GM21529 (cell line): Measurements from ENCODE around the gene DOCK9.

Source experiments
- ATAC-seq: cut with Tn5 transposase; IDR thresholded peaks from one replicate; pipeline ENCODE4 v1.9.1; 2021; ENCODE audit not compliant: unreplicated experiment

DOCK9 gene

GRCh38 chr13:98889419-98890085, 88.3 kb downstream of the DOCK9 start:
- ATAC-seq = no peak

GRCh38 chr13:98888890-98889279, 89.0 kb downstream of the DOCK9 start:
- ATAC-seq = no peak

GRCh38 chr13:98888222-98888889, 89.5 kb downstream of the DOCK9 start:
- no peak for ATAC-seq

- no peak for ATAC-seq
These were observed 91.2 kb downstream of the DOCK9 start for GRCh38 chr13:98886587-98887230.

- no peak for ATAC-seq
These were observed 92.3 kb downstream of the DOCK9 start for GRCh38 chr13:98885600-98885999.

GRCh38 chr13:98883998-98884397, 93.9 kb downstream of the DOCK9 start:
- ATAC-seq = no peak

GRCh38 chr13:98881390-98881789, 96.5 kb downstream of the DOCK9 start:
- no peak for ATAC-seq

GRCh38 chr13:98880677-98881076, 97.2 kb downstream of the DOCK9 start:
- no peak for ATAC-seq

- no peak for ATAC-seq
These were observed 97.9 kb downstream of the DOCK9 start for GRCh38 chr13:98879957-98880356.

GRCh38 chr13:98879127-98879520, 98.7 kb downstream of the DOCK9 start:
- no peak for ATAC-seq

GRCh38 chr13:98878486-98879126, 99.3 kb downstream of the DOCK9 start:
- no peak for ATAC-seq

GRCh38 chr13:98877936-98878335, 99.9 kb downstream of the DOCK9 start:
- ATAC-seq = no peak

- no peak for ATAC-seq
These were observed 100.4 kb downstream of the DOCK9 start for GRCh38 chr13:98877466-98877865.

- peak; percentile 92 for ATAC-seq
These were observed 102.6 kb downstream of the DOCK9 start for GRCh38 chr13:98875146-98875729.

- no peak for ATAC-seq
These were observed 103.9 kb downstream of the DOCK9 start for GRCh38 chr13:98874029-98874397.

GRCh38 chr13:98873377-98874028, 104.4 kb downstream of the DOCK9 start:
- no peak for ATAC-seq

- ATAC-seq = no peak
These were observed 106.1 kb downstream of the DOCK9 start for GRCh38 chr13:98871727-98872126.

- no peak for ATAC-seq
These were observed 108.3 kb downstream of the DOCK9 start for GRCh38 chr13:98869408-98870090.

GRCh38 chr13:98868932-98869331, 108.9 kb downstream of the DOCK9 start:
- ATAC-seq = no peak

- ATAC-seq = no peak
These were observed 111.0 kb downstream of the DOCK9 start for GRCh38 chr13:98866882-98867281.
